Measurements from ENCODE around the gene B4GALT2.

Gene B4GALT2

DNA sequence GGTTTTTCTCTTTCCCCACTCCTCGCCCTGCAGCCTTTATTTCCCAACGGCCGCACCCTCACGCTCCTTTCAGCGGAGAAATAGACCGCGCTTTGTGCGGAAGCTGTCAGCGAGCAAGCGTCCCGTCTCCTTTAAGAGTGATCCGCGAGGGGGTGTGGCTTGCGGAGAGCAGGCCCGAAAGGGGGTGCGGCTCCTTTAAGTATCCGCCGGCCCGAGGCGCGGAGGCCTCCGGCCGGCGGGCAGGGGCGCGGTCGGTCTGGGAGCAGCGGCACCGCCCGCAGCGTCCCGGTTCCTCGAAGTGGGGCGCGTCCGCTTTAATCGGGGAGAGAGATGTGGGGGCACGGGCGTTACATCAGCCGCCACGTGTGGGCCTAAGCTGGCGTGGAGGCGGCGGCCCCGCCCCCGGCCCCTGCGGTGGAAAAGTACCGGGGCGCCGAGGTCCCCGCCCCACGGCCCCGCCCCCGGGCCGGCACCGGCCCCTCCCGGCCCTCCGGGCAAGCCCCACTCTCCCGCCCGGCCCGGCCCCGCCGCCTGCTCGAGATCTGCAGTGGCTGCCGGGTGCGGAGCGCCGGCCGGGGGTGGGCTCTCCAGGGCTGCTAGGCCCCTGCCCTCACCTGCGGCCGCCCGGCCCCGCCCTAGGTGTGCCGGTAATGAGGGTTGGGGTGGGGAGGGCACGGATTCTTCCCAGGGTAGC is 51.0 kb downstream of the B4GALT2 start:
- peak; percentile 91 for DNase-seq (ENCODE audit: low spot score)

DNA sequence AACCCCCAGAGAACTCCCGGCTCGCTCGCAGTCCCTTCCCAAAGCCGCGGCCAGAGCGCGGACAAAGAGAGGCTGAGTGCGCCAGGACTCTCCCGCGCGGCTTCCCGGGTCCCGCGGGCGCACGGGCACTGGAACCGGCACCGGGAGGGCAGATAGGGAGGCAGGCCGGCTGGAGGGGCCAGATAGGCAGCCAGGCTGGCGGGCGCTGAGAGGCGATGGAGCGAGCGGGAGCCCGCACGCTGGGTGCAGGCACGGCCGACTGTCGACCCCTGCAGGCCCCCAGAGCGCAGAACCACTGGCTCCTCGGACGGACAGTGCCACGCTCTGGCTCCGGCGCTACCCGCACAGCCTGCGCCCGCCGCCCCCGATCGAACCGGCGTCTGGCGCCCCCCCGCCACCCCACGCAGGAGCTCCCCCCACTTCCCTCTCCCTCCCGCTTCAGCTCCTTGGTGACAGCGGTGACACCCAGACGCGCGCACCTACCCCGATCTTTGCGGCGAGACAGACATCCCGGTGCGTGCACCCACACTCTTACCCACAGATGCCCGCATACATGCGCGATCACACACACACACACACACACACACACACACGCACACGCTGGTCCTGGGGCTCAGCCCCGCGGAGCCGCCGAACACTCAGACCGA is 51.7 kb downstream of the B4GALT2 start:
- DNase-seq (ENCODE audit: low spot score): peak; percentile 83

DNA sequence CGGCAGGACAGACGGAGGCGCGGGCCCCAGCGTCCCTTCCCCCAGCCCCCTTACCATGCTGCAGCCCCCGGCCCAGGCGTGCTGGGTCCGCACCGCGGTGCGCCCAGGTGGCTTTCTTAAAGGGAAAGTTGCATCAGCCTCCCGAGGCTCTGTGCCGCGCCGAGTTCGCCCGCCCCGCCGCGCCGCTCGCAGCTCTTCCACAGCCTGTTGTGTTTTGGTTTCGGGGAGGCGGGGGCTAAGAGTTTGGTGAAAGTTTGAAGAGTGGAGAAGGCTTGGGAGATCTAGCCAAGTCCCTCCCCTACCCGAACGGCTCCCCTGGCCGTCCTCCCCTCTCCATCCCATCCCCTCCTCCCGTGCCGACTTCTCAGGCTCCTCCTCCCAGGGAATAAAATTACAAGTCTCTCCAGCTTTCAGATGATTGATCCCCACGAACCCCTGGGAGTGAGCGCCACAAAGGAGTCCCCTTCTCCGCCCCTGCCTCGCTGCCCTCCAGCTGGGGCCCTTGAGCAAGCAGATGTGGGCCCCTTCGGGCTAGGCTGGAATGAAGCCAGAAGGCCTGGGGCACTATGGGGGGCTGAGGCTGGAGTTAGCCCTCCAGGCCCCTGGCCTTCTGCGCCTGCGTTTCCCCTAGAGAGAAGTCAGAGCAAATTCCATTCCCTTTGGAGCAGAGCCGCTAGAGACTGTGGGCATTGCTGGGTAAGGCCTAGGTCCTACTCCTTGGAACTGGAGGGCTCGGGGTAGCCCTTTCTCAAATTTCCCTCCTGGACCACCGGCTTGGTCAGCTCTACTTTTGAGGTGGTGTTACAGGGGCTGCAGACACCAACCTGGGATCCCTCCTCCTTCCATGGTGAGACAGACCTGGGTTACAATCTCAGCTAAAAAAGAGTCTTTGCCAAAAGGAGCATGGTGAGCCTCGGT is 52.5 kb downstream of the B4GALT2 start, which contains the start of gene SLC6A9:
Gene SLC6A9, minus strand, starts transcription at position 211 of the 918 bp plus-strand sequence. CDS start 7,185 bp downstream, outside the sequence.
- DNase-seq (ENCODE audit: low spot score): peak; percentile 60

DNA sequence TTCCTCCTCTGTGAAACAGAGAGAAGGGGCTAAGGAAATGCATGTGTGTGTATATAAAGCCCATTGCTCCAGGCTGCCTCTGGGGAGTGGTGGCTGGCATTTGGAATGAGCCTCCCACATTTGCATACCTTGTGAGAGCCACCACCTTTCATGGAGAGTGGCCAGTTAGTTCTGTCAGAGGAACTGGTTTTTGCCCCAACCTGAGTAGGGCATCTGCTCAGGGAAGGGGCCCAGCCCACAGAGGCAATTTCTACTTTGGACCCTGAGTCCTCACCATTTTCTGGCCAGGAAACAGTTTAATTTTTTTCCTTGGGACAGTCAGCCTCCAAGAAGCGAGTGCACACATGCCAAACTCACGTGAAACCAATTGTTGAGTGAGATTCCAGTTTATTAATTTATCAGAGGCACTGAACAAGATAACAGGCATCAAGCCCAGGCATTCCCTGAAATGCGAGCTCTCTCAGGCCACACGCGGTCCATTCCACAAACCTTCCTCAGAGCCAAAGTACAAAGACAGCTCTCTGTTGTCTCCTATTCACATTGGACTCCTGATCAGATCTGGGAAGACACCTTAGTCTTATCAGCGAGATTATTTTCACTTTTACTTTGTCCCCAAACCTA is 53.3 kb downstream of the B4GALT2 start:
- DNase-seq (ENCODE audit: low spot score): no peak

DNA sequence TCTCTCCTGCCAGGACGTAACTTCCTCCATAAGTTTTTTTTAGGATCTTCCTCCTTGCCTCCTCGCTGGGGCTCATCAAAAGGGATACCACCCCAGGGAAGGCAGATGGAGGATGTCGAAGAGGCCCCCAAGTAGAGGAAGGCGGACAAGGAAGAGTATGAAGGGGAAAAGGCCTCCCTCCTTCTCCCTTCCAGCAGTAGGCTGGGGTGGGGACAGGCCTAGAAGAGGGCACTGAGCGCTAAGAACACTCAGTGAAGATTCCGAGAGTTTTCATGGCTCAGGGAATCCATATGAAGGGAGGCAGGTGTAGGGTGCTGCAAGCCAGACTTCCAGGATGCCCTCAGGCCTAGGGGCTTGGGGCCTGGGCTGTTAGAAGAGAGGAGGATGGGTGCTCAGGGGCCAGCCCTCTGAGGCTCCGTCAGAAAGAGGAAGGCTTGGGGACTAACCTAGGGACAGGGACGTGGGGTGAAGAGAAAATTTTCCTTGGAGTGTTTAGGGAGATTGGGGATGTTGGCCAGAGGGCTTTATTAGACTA is 54.1 kb downstream of the B4GALT2 start:
- DNase-seq (ENCODE audit: low spot score): no peak

DNA sequence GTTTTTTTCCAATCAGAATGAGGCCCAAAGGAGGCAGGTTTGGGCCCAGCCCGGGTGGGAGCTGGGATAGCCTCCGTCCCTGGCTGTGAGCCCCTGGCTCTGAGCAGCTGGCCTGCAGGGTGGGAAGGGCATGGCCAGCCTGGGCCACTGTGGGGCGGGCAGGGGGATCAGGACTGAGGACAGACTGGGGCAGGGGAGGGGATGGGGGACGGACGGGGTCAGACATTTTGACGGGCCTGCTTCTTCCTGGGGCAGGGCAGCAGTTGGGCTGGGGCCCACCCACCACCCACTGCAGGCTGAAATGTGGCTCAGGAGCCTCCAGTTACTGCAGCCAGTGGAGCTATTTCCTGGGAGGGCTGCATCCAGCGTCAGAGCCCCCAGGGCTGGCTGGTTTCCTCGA is 54.7 kb downstream of the B4GALT2 start:
- DNase-seq (ENCODE audit: low spot score): no peak

DNA sequence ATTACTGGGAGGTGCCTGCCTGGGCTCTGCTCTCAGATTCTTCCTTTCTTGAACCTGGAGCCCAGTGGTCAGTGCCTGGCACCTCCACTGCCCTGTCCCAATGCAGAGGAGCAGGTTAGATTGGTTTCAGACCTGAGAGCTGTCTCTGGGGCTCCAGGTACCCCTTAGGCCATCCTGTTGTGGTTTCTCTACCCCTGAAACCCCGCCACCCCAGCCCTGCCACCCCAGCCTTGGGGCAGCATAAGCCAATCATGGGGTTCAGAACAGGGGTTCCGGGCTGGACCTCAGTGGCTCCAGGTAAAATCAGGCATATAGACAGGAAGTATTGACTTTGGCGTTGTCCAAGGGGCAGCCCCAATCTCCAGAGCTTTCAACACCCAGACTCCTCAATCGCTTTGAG is 55.4 kb downstream of the B4GALT2 start:
- no peak for DNase-seq (ENCODE audit: low spot score)

DNA sequence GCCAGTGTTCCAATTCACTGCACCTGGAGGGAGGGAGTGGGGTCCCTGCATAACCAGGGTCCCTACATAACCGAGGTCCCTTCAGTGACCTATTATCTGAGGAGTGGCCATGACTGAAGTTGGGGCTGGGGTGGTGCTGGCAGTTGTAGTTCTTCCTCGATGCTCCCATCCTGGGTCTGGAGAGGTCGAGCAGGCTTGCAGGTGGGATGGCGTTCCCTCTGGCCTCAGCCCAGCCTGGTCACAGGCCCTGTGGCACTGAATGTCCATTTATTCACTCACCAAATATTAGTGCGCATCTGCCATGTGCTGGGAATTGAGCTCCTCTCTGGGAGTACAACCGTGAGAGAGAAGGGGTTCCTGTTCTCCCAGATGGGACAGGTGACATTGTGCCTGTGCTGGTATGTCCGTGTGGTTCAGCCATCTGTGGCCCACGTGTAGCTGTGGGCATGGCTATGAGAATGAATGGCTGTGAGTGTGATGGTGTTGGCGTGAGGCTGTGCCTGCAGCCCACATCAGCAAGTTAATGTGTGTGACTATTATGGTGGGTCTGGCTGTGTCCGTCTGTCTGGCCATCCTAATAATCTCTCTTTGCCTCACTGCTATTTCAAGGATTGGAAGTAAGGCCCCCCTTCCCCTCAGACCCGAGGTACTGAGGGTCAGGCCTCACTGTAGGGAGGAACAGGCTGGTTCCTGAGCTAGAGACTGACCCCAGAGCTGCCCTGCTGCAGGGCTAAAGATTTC is 56.1 kb downstream of the B4GALT2 start:
- DNase-seq (ENCODE audit: low spot score): no peak

DNA sequence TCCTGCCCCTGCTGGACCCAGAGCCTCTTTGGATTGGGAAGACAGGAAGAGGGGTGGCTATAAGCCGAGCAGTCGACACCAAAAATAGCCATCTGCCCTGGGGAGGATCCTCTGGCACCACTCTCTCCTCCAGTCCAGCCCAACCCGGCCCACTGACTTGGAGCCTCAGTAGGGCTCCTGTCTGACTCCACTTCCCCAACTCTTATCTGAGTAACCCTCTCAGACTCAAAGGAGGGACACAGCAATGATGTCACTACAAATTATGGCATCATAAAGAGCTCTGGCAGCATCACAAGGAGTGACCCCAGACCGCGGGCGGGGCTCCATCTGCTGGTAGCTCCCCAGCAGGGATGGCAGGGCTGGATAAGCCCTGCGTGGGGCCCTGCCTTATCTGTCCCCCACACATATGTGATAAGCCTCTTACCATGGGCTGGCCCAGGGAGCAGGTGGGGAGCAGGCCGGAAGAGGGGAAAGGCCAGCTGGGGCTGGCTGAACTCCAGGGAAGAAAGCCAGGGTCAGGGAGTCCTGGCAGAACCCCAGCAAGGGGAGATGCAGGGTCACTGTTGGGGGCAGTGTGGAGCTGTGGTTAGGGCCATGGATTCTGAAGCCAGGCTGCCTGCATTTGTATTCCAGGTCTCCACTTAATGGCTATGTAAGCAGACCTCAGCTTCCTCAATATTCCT is 56.9 kb downstream of the B4GALT2 start:
- DNase-seq (ENCODE audit: low spot score): no peak

DNA sequence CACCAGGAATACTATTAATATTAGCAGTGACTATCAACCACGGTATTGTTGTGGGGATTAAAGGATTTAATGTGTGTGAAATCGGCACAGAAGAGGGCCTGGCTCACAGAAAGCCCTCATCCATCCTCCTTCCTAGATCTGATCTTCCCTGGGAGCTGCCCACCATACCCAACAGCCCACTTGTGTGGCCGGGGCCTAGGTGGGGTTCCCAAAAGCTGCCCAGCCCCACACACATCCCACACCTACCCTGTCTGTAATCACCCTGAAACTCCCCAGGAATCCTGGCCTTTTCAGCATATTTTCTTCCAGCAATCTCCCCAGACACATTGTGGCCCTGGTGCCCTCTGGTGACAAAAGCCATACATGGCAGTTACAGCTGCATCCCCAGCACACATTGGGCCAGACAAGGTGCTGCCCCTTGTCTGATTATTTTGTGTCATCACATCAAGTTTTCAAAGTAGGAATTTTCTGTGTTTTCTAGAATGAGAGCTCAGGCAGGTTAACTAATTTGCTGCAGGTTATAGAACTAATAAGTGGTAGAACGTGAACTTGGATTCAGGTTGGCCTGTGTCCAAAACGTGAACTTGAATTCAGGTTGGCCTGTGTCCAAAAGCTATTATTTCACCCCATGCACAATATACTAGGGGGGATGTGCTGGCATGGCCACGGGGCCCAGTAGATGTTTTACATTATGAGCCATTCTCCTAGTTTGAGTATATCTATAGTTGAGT is 57.6 kb downstream of the B4GALT2 start:
- peak; percentile 90 for DNase-seq (ENCODE audit: low spot score)

DNA sequence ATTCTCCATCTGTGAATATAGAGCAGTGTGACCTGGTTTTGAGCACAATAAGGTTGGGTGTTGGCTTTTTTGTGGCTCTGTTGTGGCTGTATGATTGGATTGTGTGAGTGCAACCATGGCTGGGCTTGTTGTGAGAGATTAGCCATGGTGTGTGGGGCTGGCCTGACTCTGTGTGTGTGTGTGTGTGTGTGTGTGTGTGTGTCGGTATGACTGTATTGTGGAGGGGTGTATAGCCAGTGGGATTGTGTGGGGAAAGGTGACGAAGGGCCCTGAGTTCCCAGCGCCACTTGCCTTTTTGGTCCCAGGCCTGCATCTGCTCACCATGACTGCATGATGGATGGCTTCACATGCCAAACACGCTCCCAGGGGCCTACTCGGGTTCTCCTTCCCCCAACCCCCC is 58.1 kb downstream of the B4GALT2 start:
- DNase-seq (ENCODE audit: low spot score): no peak

DNA sequence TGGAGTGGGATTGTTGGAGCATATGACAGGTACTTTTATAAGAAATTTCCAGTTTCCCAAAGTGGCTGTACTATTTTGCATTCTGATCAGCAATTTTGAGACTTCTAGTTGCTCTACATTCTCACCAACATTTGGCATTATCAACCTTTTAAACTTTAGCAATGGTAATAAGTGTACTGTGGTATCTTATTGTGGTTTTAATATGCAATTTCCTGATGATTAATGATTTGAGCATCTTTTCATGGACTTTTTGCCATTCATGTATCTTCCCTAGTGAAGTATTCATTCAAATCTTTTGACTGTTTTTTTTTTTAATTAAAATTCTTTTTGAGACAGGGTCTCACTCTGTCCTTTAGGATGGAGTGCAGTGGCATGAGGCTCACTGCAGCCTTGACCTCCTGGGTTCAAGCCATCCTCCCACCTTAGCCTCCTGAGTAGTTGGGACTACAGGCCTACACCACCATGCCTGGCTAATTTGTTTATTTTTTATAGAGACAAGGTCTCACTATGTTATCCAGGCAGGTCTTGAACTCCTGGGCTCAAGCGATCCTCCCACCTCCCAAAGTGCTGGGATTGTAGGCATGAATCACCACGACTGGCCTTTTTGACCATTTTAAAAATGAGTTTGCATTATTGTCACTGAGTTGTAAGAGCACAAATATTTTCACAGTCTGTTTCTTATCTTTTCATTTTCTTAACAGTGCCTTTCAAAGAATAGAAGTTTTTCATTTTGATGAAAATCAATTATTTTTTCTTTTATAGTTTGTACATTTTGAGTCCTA is 60.1 kb downstream of the B4GALT2 start:
- no peak for DNase-seq (ENCODE audit: low spot score)

DNA sequence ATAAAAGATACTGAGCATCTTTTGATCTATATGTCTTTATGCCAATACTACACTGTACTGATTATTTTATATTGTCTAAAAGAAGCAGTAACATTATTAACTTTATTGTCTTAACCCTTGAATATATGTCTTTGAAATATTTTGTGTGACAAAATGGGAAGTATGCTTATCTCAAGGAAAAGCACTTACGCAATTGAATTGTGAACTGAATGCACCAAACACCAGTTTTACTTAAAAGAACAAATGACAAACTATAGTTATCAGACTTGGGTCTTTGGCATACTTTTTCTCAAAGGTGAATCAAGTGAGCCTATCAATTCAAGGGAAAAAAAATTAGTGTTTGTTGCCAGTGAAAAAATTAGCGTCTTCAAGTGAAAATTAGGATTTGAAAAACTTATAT is 61.4 kb downstream of the B4GALT2 start:
- DNase-seq (ENCODE audit: low spot score): no peak

Measured in Ammon's horn (tissue), 1 donor.